Urothelium cell line (cell line): ENCODE measurements around the gene GAP43.
"Not testable (repeated sequence)": the region's sequence is repeated elsewhere in the genome, so short reads cannot be mapped to it uniquely, and the experiment has no call there.

Source experiments
- DNase-seq: peaks from one replicate; pipeline ENCODE4 v3.0.0; 2011; ENCODE audit warnings: low spot score, mixed read lengths
- FAIRE-seq: peaks from 2 replicates; lab custom pipeline; 2011; peaks lifted over from hg19 to GRCh38; lab: Jason Lieb, UNC

The GAP43 gene

GRCh38 chr3:115695090-115695489 lies 71.8 kb downstream of the GAP43 start:
- DNase-seq (no peak), FAIRE-seq (no peak)

- FAIRE-seq (peak; percentile 65), DNase-seq (peak; percentile 24)
Observed at GRCh38 chr3:115697263-115698053, 74.1 kb downstream of the GAP43 start.

GRCh38 chr3:115698851-115699591 lies 75.7 kb downstream of the GAP43 start:
- FAIRE-seq: peak; percentile 20
- DNase-seq: peak; percentile 13

GRCh38 chr3:115699706-115700105 lies 76.4 kb downstream of the GAP43 start:
- no peak for DNase-seq
- FAIRE-seq: no peak

GRCh38 chr3:115702598-115702997 lies 79.3 kb downstream of the GAP43 start:
- FAIRE-seq (no peak), DNase-seq (no peak)

GRCh38 chr3:115704661-115705338 lies 81.5 kb downstream of the GAP43 start:
- FAIRE-seq (no peak), DNase-seq (no peak)

- FAIRE-seq (no peak), DNase-seq (no peak)
Observed at GRCh38 chr3:115706311-115706829, 83.1 kb downstream of the GAP43 start.

GRCh38 chr3:115708540-115708939 lies 85.2 kb downstream of the GAP43 start:
- DNase-seq (no peak), FAIRE-seq (no peak)

GRCh38 chr3:115709093-115709492 lies 85.8 kb downstream of the GAP43 start:
- DNase-seq (no peak), FAIRE-seq (no peak)

GRCh38 chr3:115709931-115710330 lies 86.6 kb downstream of the GAP43 start:
- DNase-seq (no peak), FAIRE-seq (no peak)

- DNase-seq (no peak), FAIRE-seq (no peak)
Observed at GRCh38 chr3:115710799-115711198, 87.5 kb downstream of the GAP43 start.

- no peak for FAIRE-seq
- no peak for DNase-seq
Observed at GRCh38 chr3:115712871-115713270, 89.6 kb downstream of the GAP43 start.

GRCh38 chr3:115713284-115713683 lies 90.0 kb downstream of the GAP43 start:
- no peak for FAIRE-seq
- no peak for DNase-seq

- no peak for FAIRE-seq
- no peak for DNase-seq
Observed at GRCh38 chr3:115715241-115715745, 92.0 kb downstream of the GAP43 start.

- FAIRE-seq (no peak), DNase-seq (no peak)
Observed at GRCh38 chr3:115720983-115721382, 97.7 kb downstream of the GAP43 start.

- no peak for FAIRE-seq
- DNase-seq: no peak
Observed at GRCh38 chr3:115725800-115726199, 102.5 kb downstream of the GAP43 start.

GRCh38 chr3:115727135-115727534 lies 103.8 kb downstream of the GAP43 start:
- no peak for FAIRE-seq
- DNase-seq: no peak

- DNase-seq: no peak
- no peak for FAIRE-seq
Observed at GRCh38 chr3:115728013-115728412, 104.7 kb downstream of the GAP43 start.

- not testable (repeated sequence) for FAIRE-seq
Observed at GRCh38 chr3:115736341-115736740, 113.0 kb downstream of the GAP43 start.

GRCh38 chr3:115741650-115742049 lies 118.3 kb downstream of the GAP43 start:
- FAIRE-seq (no peak), DNase-seq (no peak)

More at GRCh38 chr3:115736341-115736740, 113.0 kb downstream of the GAP43 start:
- DNase-seq: not testable (repeated sequence)

GRCh38 chr3:115744516-115744915 lies 121.2 kb downstream of the GAP43 start:
- FAIRE-seq, DNase-seq: not testable (repeated sequence)
